ENCODE measurements around the gene CIAO2A. TPM values are rescaled to one million over a fixed set of nuclear protein-coding genes. Genes with fewer than 3 reads are reported as not detected.
"Not testable (repeated sequence)": the region's sequence is repeated elsewhere in the genome, so short reads cannot be mapped to it uniquely, and the experiment has no call there.

CIAO2A gene
- total RNA-seq, 1 experiment from 2014 or later: 74.4 TPM

DNA sequence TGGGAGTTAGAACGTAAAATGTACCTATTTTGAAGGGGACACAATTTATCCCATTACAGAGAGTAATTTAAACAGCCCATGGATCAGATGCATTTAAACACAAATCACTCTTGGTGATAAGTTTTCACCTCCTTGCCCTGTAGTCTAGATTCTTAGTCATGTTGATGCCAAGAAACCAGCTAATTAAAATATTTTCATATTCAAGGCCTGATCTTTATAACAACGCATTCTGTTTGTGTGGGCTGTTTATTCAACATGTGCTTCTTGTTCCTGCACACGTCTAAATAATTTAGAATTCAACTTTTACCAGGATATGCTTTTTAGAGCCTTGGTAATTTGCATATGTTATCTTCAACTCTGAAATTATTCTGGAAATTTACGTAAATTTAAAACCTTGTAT, 28.0 kb upstream of the CIAO2A start:
- H3K27me3 Mint-ChIP-seq (ENCODE audit: low read depth): no peaks in the 10 kb centered on the region
- H4K8ac ChIP-seq (replicated peaks; ENCODE audit: insufficient read length, low read depth, low read length): no peak overlapping the region
- H3K23ac ChIP-seq (ENCODE audit: insufficient read length, low read depth, low read length): no peak overlapping the region
- H3K56ac ChIP-seq (ENCODE audit: insufficient read length, low read depth, low read length): no peak overlapping the region
- no peak overlapping the region for H3K4ac ChIP-seq (ENCODE audit: low read depth, low read length)
- no peak overlapping the region for H4K5ac ChIP-seq (ENCODE audit: insufficient read length, low read depth, low read length)
- H3K4me3 Mint-ChIP-seq: no peak overlapping the region
- H2BK15ac ChIP-seq (ENCODE audit: low read depth, low read length): no peak overlapping the region
- no peak overlapping the region for H2BK20ac ChIP-seq (ENCODE audit: low read depth, low read length, poor library complexity, severe bottlenecking)
- H3K79me2 ChIP-seq (ENCODE audit: insufficient read depth, low read length): no peaks in the 10 kb centered on the region
- H3K79me1 ChIP-seq (ENCODE audit: insufficient read depth, low read depth, low read length, poor library complexity, severe bottlenecking): no peaks in the 10 kb centered on the region
- H4K20me1 ChIP-seq (ENCODE audit: control insufficient read depth, insufficient read depth, insufficient read length): no peaks in the 10 kb centered on the region
- H3K9me3 ChIP-seq (ENCODE audit: control insufficient read depth, low read depth, low read length): no peaks in the 10 kb centered on the region
- H2BK120ac ChIP-seq (ENCODE audit: low read depth, low read length, poor library complexity, severe bottlenecking): no peak overlapping the region
- no peak overlapping the region for H3K9ac ChIP-seq (ENCODE audit: extremely low read depth, insufficient read length, low read length)
- DNase-seq: no peak
- H3K18ac ChIP-seq (ENCODE audit: insufficient read length, low read depth, low read length): no peak overlapping the region
- no peak overlapping the region for H3K4me2 ChIP-seq (ENCODE audit: insufficient read depth, insufficient read length, low read length)
- no peaks in the 10 kb centered on the region for H3K27me3 ChIP-seq (ENCODE audit: insufficient read depth, low read length)
- H3K14ac ChIP-seq (ENCODE audit: insufficient read depth, low read length): no peak overlapping the region
- no peaks in the 10 kb centered on the region for H3K9me3 Mint-ChIP-seq
- no peak overlapping the region for H2AFZ ChIP-seq (ENCODE audit: low read length)
- H3K4me1 ChIP-seq (ENCODE audit: insufficient read depth, low read length): no peaks in the 10 kb centered on the region
- no peaks in the 10 kb centered on the region for H3K23me2 ChIP-seq (ENCODE audit: insufficient read length, low read depth, low read length, poor library complexity, severe bottlenecking)
- WGBS (ENCODE audit: extremely low coverage, insufficient read length, low lambda C conversion rate): no CpG with 5 or more reads among the region's 4 CpGs
- H2BK12ac ChIP-seq (ENCODE audit: insufficient read length, low read depth, low read length): no peak overlapping the region
- no peak overlapping the region for H3K27ac ChIP-seq (ENCODE audit: insufficient read length, low read depth, low read length)
- H3K27ac Mint-ChIP-seq: no peak overlapping the region; a peak in 1 of 7 replicates
- H3T11ph ChIP-seq (ENCODE audit: low read length): no peak overlapping the region
- TF ChIP-seq, protein P1, sequence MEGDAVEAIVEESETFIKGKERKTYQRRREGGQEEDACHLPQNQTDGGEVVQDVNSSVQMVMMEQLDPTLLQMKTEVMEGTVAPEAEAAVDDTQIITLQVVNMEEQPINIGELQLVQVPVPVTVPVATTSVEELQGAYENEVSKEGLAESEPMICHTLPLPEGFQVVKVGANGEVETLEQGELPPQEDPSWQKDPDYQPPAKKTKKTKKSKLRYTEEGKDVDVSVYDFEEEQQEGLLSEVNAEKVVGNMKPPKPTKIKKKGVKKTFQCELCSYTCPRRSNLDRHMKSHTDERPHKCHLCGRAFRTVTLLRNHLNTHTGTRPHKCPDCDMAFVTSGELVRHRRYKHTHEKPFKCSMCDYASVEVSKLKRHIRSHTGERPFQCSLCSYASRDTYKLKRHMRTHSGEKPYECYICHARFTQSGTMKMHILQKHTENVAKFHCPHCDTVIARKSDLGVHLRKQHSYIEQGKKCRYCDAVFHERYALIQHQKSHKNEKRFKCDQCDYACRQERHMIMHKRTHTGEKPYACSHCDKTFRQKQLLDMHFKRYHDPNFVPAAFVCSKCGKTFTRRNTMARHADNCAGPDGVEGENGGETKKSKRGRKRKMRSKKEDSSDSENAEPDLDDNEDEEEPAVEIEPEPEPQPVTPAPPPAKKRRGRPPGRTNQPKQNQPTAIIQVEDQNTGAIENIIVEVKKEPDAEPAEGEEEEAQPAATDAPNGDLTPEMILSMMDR (conservative IDR thresholded peaks at IDR 0.05): no peak
- H3K36me3 Mint-ChIP-seq (ENCODE audit: insufficient read depth in 1 of 3, low read depth in 3 of 3): peaks cover 1 to 49% (median 23%) of the 10 kb centered on the region in 3 experiments; a peak in 5 of 7 replicates
- no peak overlapping the region for H2AK5ac ChIP-seq (ENCODE audit: insufficient read length, low read length)
- no peak overlapping the region for H4K91ac ChIP-seq (ENCODE audit: insufficient read length, low read depth, low read length)
- no peaks in the 10 kb centered on the region for H3K4me1 Mint-ChIP-seq
- H2BK5ac ChIP-seq (ENCODE audit: insufficient read length, low read length): no peak overlapping the region

- H2BK120ac ChIP-seq (ENCODE audit: low read depth, low read length, poor library complexity, severe bottlenecking); H3K27me3 Mint-ChIP-seq (ENCODE audit: low read depth); H3K9me3 Mint-ChIP-seq; H3K4me1 ChIP-seq (ENCODE audit: insufficient read depth, low read length); H3K4me1 Mint-ChIP-seq; DNase-seq; H3T11ph ChIP-seq (ENCODE audit: low read length); H4K8ac ChIP-seq (replicated peaks; ENCODE audit: insufficient read length, low read depth, low read length); H3K27ac ChIP-seq (ENCODE audit: insufficient read length, low read depth, low read length); H3K9ac ChIP-seq (ENCODE audit: extremely low read depth, insufficient read length, low read length); H2AK5ac ChIP-seq (ENCODE audit: insufficient read length, low read length); H3K4ac ChIP-seq (ENCODE audit: low read depth, low read length); H2AFZ ChIP-seq (ENCODE audit: low read length); H3K23ac ChIP-seq (ENCODE audit: insufficient read length, low read depth, low read length); H3K79me1 ChIP-seq (ENCODE audit: insufficient read depth, low read depth, low read length, poor library complexity, severe bottlenecking); H2BK20ac ChIP-seq (ENCODE audit: low read depth, low read length, poor library complexity, severe bottlenecking); H4K5ac ChIP-seq (ENCODE audit: insufficient read length, low read depth, low read length); H4K20me1 ChIP-seq (ENCODE audit: control insufficient read depth, insufficient read depth, insufficient read length); H3K4me2 ChIP-seq (ENCODE audit: insufficient read depth, insufficient read length, low read length); H3K4me3 Mint-ChIP-seq; H3K14ac ChIP-seq (ENCODE audit: insufficient read depth, low read length); H3K27ac Mint-ChIP-seq; H3K9me3 ChIP-seq (ENCODE audit: control insufficient read depth, low read depth, low read length); H3K27me3 ChIP-seq (ENCODE audit: insufficient read depth, low read length); H2BK12ac ChIP-seq (ENCODE audit: insufficient read length, low read depth, low read length); H3K79me2 ChIP-seq (ENCODE audit: insufficient read depth, low read length); H4K91ac ChIP-seq (ENCODE audit: insufficient read length, low read depth, low read length); H2BK15ac ChIP-seq (ENCODE audit: low read depth, low read length); H2BK5ac ChIP-seq (ENCODE audit: insufficient read length, low read length); H3K56ac ChIP-seq (ENCODE audit: insufficient read length, low read depth, low read length); H3K23me2 ChIP-seq (ENCODE audit: insufficient read length, low read depth, low read length, poor library complexity, severe bottlenecking); H3K18ac ChIP-seq (ENCODE audit: insufficient read length, low read depth, low read length): not testable (repeated sequence)
- H3K36me3 Mint-ChIP-seq (ENCODE audit: insufficient read depth in 1 of 3, low read depth in 3 of 3): peaks cover 1 to 44% (median 17%) of the 10 kb centered on the region in 3 experiments; a peak in 4 of 7 replicates
- WGBS (ENCODE audit: extremely low coverage, insufficient read length, low lambda C conversion rate): no CpG with 5 or more reads among the region's 2 CpGs
These were observed 26.7 kb upstream of the CIAO2A start for GRCh38 chr15:64120322-64120721.

All from H9 (cell line).